Astrocyte (in vitro differentiated cells and primary cell): ENCODE measurements around the gene NAALADL2.

Source experiments
- CTCF ChIP-seq: IDR thresholded peaks from 2 replicates; pipeline ENCODE4 v1.5.1; 2011; ENCODE audit warnings: low read depth, mild to moderate bottlenecking, inconsistent platforms, low read length, moderate library complexity; ENCODE audit not compliant: insufficient read depth
- EZH2 ChIP-seq: IDR thresholded peaks from 2 replicates; pipeline ENCODE4 v1.6.1; 2012; ENCODE audit warnings: mild to moderate bottlenecking, low read length, inconsistent platforms; ENCODE audit not compliant: insufficient read depth

DNA sequence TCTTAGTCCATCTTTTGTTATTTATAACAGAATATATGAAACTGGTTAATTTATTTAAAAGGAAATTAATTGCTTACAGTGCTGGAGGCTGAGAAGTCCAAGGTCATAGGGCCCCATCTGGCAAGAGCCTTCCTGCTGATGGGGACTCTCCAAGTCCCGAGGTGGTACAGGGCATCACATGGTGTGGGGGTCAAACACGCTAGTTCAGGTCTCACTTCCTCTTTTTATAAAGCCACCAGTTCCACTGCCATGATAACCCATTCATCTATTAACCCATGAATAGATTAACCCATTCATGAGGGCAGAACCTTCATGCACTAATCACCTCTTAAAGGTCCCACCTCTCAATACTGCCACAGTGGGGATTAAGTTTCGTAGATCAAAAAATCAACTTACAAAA, 659.3 kb downstream of the NAALADL2 start:
- TF ChIP-seq CTCF: no peak
- TF ChIP-seq EZH2: no peak
